SK-N-SH (cell line): ENCODE data around the gene PDE2A. TPM values are rescaled to one million over a fixed set of nuclear protein-coding genes. Genes with fewer than 3 reads are reported as not detected.

ENCODE experiments used
- CTCF ChIA-PET: fragments of 300-600, 350-600 bp; formaldehyde crosslinking; extraction: SDS; loops from one replicate; lab custom pipeline; 2021; lab: Yijun Ruan, JAX
- POLR2A ChIA-PET: fragments of 350-600 bp; sonication (Branson Sonifier 250); formaldehyde crosslinking; extraction: SDS; loops from one replicate; lab custom pipeline; 2020; ENCODE audit warnings: antibody characterized with exemption, inconsistent platforms; lab: Yijun Ruan, JAX
- DNase-seq: peaks from one replicate; pipeline ENCODE4 v3.0.0; 2012
- H2AFZ ChIP-seq: fragments of 200-600 bp; sonication (generic); 2 replicates; pipeline ENCODE4 v1.8.1; 2016; ENCODE audit warnings: antibody characterized with exemption, mild to moderate bottlenecking, low read depth
- H3F3A ChIP-seq: fragments of 200-600 bp; sonication (generic); replicated peaks from 2 replicates; pipeline ENCODE3; 2016; ENCODE audit warnings: antibody characterized with exemption, mild to moderate bottlenecking; ENCODE audit not compliant: insufficient read depth
- H3K27ac ChIP-seq, 2 experiments: fragments of 200-500 bp in 1 of 2; fragments of 200-600 bp in 1 of 2; sonication (Bioruptor generic) in 1 of 2; sonication (generic), shearing (Covaris generic) in 1 of 2; 2 replicates each; pipeline versions ENCODE4 v1.5.1 to v1.6.1; 2014 to 2016; ENCODE audit warnings: low read depth in 2 of 2, inconsistent platforms in 1 of 2, low read length in 1 of 2, mild to moderate bottlenecking in 1 of 2, mixed read lengths in 1 of 2
- H3K27me3 ChIP-seq: fragments of 200-600 bp; sonication (generic), shearing (Covaris generic); 2 replicates; pipeline ENCODE4 v1.6.1; 2016; ENCODE audit warnings: mixed run types; ENCODE audit not compliant: insufficient read depth
- H3K36me3 ChIP-seq, 2 experiments: fragments of 200-500 bp in 1 of 2; fragments of 200-600 bp in 1 of 2; sonication (Bioruptor generic) in 1 of 2; sonication (generic) in 1 of 2; replicated peaks in 1 of 2; 2 replicates each; pipeline versions ENCODE3 to v1.5.1; 2014 to 2016; ENCODE audit warnings: low read length in 1 of 2, mild to moderate bottlenecking in 1 of 2; ENCODE audit not compliant: insufficient read depth in 2 of 2, control insufficient read depth in 1 of 2
- H3K4me1 ChIP-seq, 2 experiments: fragments of 200-500 bp in 1 of 2; fragments of 200-600 bp in 1 of 2; sonication (Bioruptor generic) in 1 of 2; sonication (generic), shearing (Covaris generic) in 1 of 2; 2 replicates each; pipeline versions ENCODE4 v1.5.1 to v1.6.1; 2014 to 2016; ENCODE audit warnings: low read depth in 1 of 2, low read length in 1 of 2, mixed run types in 1 of 2; ENCODE audit not compliant: insufficient read depth in 2 of 2, control insufficient read depth in 1 of 2
- H3K4me2 ChIP-seq: fragments of 200-600 bp; sonication (generic), shearing (Covaris generic); 2 replicates; pipeline ENCODE4 v1.6.1; 2017; ENCODE audit warnings: mixed run types
- H3K4me3 ChIP-seq, 2 experiments: fragments of 200-500 bp in 1 of 2; fragments of 200-600 bp in 1 of 2; sonication (Bioruptor generic) in 1 of 2; sonication (generic), shearing (Covaris generic) in 1 of 2; 2 replicates each; pipeline versions ENCODE4 v1.5.1 to v1.8.1; 2014 to 2016; ENCODE audit warnings: low read depth in 2 of 2, inconsistent platforms in 1 of 2, low read length in 1 of 2, mild to moderate bottlenecking in 1 of 2, mixed read lengths in 1 of 2, moderate library complexity in 1 of 2
- H3K79me2 ChIP-seq: fragments of 200-600 bp; sonication (generic); 2 replicates; pipeline ENCODE4 v1.8.1; 2017; ENCODE audit warnings: mild to moderate bottlenecking; ENCODE audit not compliant: insufficient read depth
- H3K9ac ChIP-seq: fragments of 200-600 bp; sonication (generic); 2 replicates; pipeline ENCODE4 v1.6.1; 2017; ENCODE audit warnings: mixed run types
- H3K9me2 ChIP-seq: fragments of 200-600 bp; sonication (generic); 2 replicates; pipeline ENCODE4 v1.6.1; 2017; ENCODE audit warnings: mixed run types
- H3K9me3 ChIP-seq: fragments of 200-600 bp; sonication (generic); 2 replicates; pipeline ENCODE4 v1.6.1; 2017; ENCODE audit warnings: mixed run types, mild to moderate bottlenecking, moderate library complexity
- H4K20me1 ChIP-seq: fragments of 200-600 bp; sonication (generic); 2 replicates; pipeline ENCODE4 v1.6.1; 2017; ENCODE audit warnings: mild to moderate bottlenecking, mixed run types; ENCODE audit not compliant: insufficient read depth
- ELF1 ChIP-seq: IDR thresholded peaks from 2 replicates; pipeline ENCODE4 v1.4.0; 2012
- EZH2phosphoT487 ChIP-seq: fragments of 200-600 bp; sonication (generic); IDR thresholded peaks from 2 replicates; pipeline ENCODE4 v1.6.1; 2017; ENCODE audit warnings: low read depth, mixed run types, mild to moderate bottlenecking, antibody characterized with exemption, moderate library complexity, borderline replicate concordance
- FOSL2 ChIP-seq: IDR thresholded peaks from 2 replicates; pipeline ENCODE4 v1.4.0; 2012; ENCODE audit warnings: low read depth, mild to moderate bottlenecking, moderate library complexity, borderline replicate concordance
- FOXJ3 ChIP-seq: sonication (generic); formaldehyde crosslinking; IDR thresholded peaks from 2 replicates; pipeline ENCODE4 v1.5.1; 2020; ENCODE audit warnings: mild to moderate bottlenecking, missing genetic modification reagents
- FOXM1 ChIP-seq: IDR thresholded peaks from 2 replicates; pipeline ENCODE4 v1.4.0; 2012; ENCODE audit warnings: low read depth, mild to moderate bottlenecking
- GATA2 ChIP-seq: sonication (generic); formaldehyde crosslinking; IDR thresholded peaks from 2 replicates; pipeline ENCODE4 v1.5.0; 2020; ENCODE audit warnings: mild to moderate bottlenecking, missing genetic modification reagents
- MEF2A ChIP-seq: IDR thresholded peaks from 2 replicates; pipeline ENCODE4 v1.4.0; 2012; ENCODE audit warnings: low read depth, borderline replicate concordance
- MXI1 ChIP-seq: IDR thresholded peaks from 2 replicates; pipeline ENCODE4 v1.6.1; 2012; ENCODE audit warnings: mild to moderate bottlenecking, low read depth, low read length, improper control_type of control experiment
- NFIC ChIP-seq: IDR thresholded peaks from 2 replicates; pipeline ENCODE4 v1.4.0; 2012; ENCODE audit warnings: borderline replicate concordance
- RAD21 ChIP-seq: IDR thresholded peaks from 2 replicates; pipeline ENCODE4 v1.6.1; 2012; ENCODE audit warnings: mild to moderate bottlenecking, low read length
- RFX5 ChIP-seq: IDR thresholded peaks from 2 replicates; pipeline ENCODE4 v1.6.1; 2012; ENCODE audit warnings: mild to moderate bottlenecking, improper control_type of control experiment, low read length
- RXRA ChIP-seq: IDR thresholded peaks from 2 replicates; pipeline ENCODE4 v1.4.0; 2012; ENCODE audit warnings: low read depth, mild to moderate bottlenecking, borderline replicate concordance
- SMC3 ChIP-seq: IDR thresholded peaks from 2 replicates; pipeline ENCODE4 v1.6.1; 2012; ENCODE audit warnings: low read depth, low read length, improper control_type of control experiment
- TCF12 ChIP-seq: IDR thresholded peaks from 2 replicates; pipeline ENCODE4 v1.4.0; 2012
- TEAD4 ChIP-seq: IDR thresholded peaks from 2 replicates; pipeline ENCODE4 v1.4.0; 2012; ENCODE audit warnings: mild to moderate bottlenecking, borderline replicate concordance; ENCODE audit not compliant: insufficient read depth
- YY1 ChIP-seq: IDR thresholded peaks from 2 replicates; pipeline ENCODE4 v1.4.0; 2012; ENCODE audit warnings: low read depth, mild to moderate bottlenecking
- WGBS: methylation state at CpG from one replicate; pipeline ENCODE4 v1.1.6; 2017; ENCODE audit warnings: low lambda C conversion rate; 5-methylcytosine and 5-hydroxymethylcytosine counted together
- polyA plus RNA-seq, 3 experiments: library from polyadenylated mRNA; depleted of rRNA; stranded (reverse); fragments of >200 nt; gene quantifications; 2 replicates each; pipeline ENCODE4 v1.2.3, GENCODE V29; 2012
- TF ChIP-seq, protein P1 (sequence below): IDR thresholded peaks from 2 replicates; pipeline ENCODE4 v1.4.0; 2012; ENCODE audit warnings: low read depth, borderline replicate concordance
- TF ChIP-seq, protein P2 (sequence below): IDR thresholded peaks from 2 replicates; pipeline ENCODE4; 2012
- TF ChIP-seq, protein P3 (sequence below): fragments of 150-350 bp; IDR thresholded peaks from 2 replicates; pipeline ENCODE4 v1.6.1; 2017; ENCODE audit warnings: antibody characterized with exemption, low read length, low read depth, borderline replicate concordance

The PDE2A gene
- polyA plus RNA-seq, 1 of the 3 experiments (the other 2 are of a cell fraction), result 0.43 TPM

DNA sequence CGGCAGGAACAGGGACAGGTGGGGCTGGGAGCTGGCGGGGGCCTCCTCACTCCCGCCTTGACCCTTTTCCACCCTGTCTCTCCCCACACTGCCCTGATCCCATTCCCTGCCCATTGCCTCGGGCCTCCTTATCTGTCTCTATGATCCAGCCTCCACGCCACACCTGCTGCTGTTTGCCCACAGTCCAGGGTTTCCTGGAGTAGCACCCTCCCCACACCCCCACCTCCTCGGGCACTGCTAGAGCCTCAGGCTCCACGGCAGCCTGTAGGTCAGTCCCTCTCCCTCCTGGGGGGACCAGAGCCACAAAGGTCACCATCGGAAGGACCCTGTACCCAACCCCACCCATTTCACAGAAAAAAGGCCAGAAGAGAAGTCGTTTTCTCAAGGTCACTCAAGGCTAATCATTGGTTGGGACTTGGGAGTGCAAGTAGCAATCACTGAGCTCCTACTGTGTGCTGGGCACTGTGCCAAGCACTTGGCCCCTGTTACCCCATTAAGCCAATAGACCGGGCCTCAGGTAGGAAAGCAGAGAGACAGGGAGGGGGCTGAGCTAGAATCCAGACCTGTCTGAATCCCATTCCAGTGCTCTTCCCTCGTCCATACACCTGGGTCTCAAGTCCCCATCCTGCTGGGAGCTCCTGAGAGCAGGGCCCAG, 71.8 kb downstream of the PDE2A start:
- DNase-seq, result no peak
- Histone ChIP-seq H3K9me3 (no peaks in the 10 kb centered on the region), H3K27me3 (peaks cover 11% of the 10 kb centered on the region; the same call in 1 of the 2 replicates), H3K4me1 (peaks cover 0 to 17% of the 10 kb centered on the region in 2 experiments; a peak in 1 of 4 replicates), H3K27ac (no peak overlapping the region)
- TF ChIP-seq RAD21 (no peak), GATA2 (CRISPR knock-in tag) (peak; percentile 13; the same call in 1 of the 2 replicates)
- TF ChIP-seq, all 33 proteins: peak for 1
- H3K79me2 ChIP-seq, result no peaks in the 10 kb centered on the region
- H3K9me2 ChIP-seq, result no peaks in the 10 kb centered on the region
- no peaks in the 10 kb centered on the region for H3F3A ChIP-seq
- H4K20me1 ChIP-seq, result no peaks in the 10 kb centered on the region
- no peak overlapping the region for H3K4me3 ChIP-seq
- ChIA-PET POLR2A (no interaction called here), CTCF (interaction anchor here (0.8 to 12.6 kb wide), 5 partner anchors 9 to 80 kb away, joined by 3 to 276 read pairs (median 56); no protein-coding TSS in a partner anchor)
- 54% methylated on average over 9 of the region's 11 CpGs for WGBS
- H3K36me3 ChIP-seq, result no peaks in the 10 kb centered on the region
- no peak overlapping the region for H2AFZ ChIP-seq
- H3K9ac ChIP-seq, result no peak overlapping the region
- no peak overlapping the region for H3K4me2 ChIP-seq

DNA sequence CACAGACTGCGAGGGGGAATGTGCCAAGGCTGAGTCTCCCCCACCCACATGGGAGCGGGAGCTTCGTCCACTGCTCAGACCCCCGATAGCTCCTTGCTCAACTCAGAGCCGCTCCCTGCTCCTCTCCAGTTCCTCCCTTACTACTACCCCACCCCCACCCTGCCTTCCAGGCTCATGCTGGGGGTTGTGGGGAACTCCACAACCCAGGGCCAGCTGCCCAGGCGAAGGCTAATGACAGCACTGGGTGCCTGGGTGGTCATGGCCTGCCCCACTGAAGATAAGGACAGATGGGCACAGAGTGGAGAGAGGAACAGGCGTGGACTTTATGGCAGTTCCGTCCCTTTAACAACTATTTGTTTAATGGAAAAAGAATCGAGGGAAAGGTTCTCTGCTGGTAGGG, 73.7 kb downstream of the PDE2A start:
- peaks cover 0 to 10% of the 10 kb centered on the region in 2 experiments; a peak in 1 of 4 replicates for H3K4me1 ChIP-seq
- no peak for DNase-seq
- H3K9me3 ChIP-seq, result no peaks in the 10 kb centered on the region
- H3K4me3 ChIP-seq, result no peak overlapping the region
- no peaks in the 10 kb centered on the region for H4K20me1 ChIP-seq
- peaks cover 11% of the 10 kb centered on the region; the same call in 1 of the 2 replicates for H3K27me3 ChIP-seq
- TF ChIP-seq RXRA (no peak), ELF1 (no peak), GATA2 (CRISPR knock-in tag) (no peak), TCF12 (no peak), FOXM1 (no peak), RFX5 (no peak), YY1 (no peak), FOXJ3 (CRISPR knock-in tag) (no peak), RAD21 (no peak), SMC3 (no peak), TEAD4 (no peak), MXI1 (no peak), FOSL2 (no peak), MEF2A (no peak), NFIC (no peak), EZH2phosphoT487 (no peak)
- TF ChIP-seq, protein P1, sequence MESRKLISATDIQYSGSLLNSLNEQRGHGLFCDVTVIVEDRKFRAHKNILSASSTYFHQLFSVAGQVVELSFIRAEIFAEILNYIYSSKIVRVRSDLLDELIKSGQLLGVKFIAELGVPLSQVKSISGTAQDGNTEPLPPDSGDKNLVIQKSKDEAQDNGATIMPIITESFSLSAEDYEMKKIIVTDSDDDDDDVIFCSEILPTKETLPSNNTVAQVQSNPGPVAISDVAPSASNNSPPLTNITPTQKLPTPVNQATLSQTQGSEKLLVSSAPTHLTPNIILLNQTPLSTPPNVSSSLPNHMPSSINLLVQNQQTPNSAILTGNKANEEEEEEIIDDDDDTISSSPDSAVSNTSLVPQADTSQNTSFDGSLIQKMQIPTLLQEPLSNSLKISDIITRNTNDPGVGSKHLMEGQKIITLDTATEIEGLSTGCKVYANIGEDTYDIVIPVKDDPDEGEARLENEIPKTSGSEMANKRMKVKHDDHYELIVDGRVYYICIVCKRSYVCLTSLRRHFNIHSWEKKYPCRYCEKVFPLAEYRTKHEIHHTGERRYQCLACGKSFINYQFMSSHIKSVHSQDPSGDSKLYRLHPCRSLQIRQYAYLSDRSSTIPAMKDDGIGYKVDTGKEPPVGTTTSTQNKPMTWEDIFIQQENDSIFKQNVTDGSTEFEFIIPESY, result no peak
- TF ChIP-seq, protein P2, sequence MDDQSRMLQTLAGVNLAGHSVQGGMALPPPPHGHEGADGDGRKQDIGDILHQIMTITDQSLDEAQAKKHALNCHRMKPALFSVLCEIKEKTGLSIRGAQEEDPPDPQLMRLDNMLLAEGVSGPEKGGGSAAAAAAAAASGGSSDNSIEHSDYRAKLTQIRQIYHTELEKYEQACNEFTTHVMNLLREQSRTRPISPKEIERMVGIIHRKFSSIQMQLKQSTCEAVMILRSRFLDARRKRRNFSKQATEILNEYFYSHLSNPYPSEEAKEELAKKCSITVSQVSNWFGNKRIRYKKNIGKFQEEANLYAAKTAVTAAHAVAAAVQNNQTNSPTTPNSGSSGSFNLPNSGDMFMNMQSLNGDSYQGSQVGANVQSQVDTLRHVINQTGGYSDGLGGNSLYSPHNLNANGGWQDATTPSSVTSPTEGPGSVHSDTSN, result no peak
- TF ChIP-seq, protein P3, sequence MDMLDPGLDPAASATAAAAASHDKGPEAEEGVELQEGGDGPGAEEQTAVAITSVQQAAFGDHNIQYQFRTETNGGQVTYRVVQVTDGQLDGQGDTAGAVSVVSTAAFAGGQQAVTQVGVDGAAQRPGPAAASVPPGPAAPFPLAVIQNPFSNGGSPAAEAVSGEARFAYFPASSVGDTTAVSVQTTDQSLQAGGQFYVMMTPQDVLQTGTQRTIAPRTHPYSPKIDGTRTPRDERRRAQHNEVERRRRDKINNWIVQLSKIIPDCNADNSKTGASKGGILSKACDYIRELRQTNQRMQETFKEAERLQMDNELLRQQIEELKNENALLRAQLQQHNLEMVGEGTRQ, result no peak
- no peaks in the 10 kb centered on the region for H3F3A ChIP-seq
- H2AFZ ChIP-seq, result no peak overlapping the region
- no peaks in the 10 kb centered on the region for H3K79me2 ChIP-seq
- H3K36me3 ChIP-seq, result no peaks in the 10 kb centered on the region
- no peak overlapping the region for H3K4me2 ChIP-seq
- 72% methylated on average over 9 of the region's 9 CpGs for WGBS
- POLR2A ChIA-PET, result no interaction called here
- CTCF ChIA-PET, result interaction anchor here (0.9 to 12.6 kb wide), 10 partner anchors 8 to 130 kb away, joined by 3 to 276 read pairs (median 16); no protein-coding TSS in a partner anchor
- no peak overlapping the region for H3K9ac ChIP-seq
- H3K9me2 ChIP-seq, result no peaks in the 10 kb centered on the region
- no peak overlapping the region for H3K27ac ChIP-seq
